ENCODE measurements around the gene CFC1.
A peak's percentile ranks its signal among the peaks of the same experiment; 100 is the strongest.
"Not testable (repeated sequence)": the region's sequence is repeated elsewhere in the genome, so short reads cannot be mapped to it uniquely, and the experiment has no call there.

The CFC1 gene

DNA sequence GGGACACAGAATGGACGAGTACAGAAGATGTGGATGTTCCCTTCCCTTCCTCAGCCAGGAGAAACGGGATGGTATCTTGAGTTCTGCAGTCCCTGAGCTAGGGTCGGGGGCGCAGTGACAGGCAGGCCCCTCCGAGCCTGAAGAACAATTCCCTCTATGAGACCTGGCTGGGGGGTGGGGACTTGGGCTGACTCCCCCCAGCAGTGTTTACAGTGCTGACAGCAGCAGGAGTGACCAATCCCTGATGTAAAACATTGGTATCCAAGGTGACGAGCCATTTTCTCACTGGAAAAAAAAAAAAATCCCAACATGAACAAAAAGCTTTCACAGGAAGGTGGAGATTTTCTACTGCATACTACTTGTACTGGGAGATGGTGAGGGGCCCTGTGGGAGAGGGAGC, at the start of gene CFC1:
Gene CFC1, minus strand, starts transcription at position 183 of the 400 bp plus-strand sequence. CDS start 288 bp downstream, outside the sequence.
- not testable (repeated sequence) for DNase-seq

DNA sequence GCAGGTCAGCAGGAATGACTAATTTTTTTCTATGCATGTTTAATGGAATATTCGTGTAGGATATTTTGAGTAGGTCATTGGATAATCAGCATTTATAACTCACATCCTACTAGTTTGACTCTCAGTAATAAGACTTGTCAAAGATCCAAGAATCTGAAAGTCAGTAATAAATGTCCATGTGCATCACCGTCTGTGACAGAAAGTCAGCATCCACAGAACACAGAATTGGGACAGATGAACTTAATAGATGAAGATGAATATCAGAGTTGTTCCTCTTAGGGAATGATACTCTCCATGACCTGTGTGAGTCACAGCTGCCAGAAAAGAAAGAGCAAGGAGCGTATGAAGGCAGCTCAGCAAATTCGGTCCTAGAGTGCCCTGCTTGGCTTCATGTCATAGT, 42.3 kb upstream of the CFC1 start:
- DNase-seq: not testable (repeated sequence)

DNA sequence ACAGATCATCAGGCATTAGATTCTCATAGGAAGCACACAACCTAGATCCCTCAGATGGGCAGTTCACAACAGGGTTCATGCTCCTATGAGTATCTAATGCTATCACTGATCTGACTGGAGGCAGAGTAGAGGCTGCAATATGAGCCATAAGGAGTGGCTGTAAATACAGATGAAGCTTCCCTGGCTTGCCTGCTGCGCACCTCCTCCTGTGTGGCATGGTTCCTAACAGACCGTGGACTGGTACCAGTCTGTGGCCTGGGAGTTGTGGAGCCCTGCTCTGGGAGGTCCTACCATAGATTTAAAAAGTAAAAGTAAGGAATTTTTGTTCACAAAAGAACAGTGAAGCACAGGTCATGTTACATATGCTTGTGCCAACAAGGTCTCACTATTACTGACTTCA, 39.6 kb upstream of the CFC1 start:
- DNase-seq: not testable (repeated sequence)

DNA sequence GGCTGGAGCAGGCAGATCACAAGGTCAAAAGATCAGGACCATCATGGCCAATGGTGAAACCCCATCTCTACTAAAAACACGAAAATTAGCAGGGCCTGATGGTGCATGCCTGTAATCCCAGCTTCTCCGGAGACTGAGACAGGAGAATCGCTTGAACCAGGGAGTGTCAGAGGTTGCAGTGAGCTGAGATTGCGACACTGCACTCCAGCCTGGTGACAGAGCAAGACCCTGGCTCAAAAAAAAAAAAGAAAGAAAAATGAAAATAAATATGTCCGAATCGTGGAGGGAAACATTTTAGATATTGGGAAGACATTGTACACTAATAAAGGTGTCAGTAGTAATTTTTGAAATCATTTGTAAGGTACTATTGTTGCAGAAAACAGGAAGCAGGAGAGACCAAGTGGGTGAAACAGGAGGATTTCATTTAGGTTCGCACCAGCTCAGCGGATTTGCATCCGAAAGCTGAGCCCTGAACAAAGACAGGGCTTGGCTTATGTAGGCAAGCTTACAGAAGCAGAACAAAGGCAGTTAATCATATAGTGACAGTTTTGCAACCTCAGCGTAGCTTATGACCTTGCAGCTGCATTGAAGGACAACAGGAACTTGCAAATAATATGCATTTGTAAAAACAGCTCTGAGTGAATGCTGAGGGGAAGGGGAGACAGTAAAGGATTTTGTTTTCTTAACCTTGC, 29.6 kb upstream of the CFC1 start:
- DNase-seq: not testable (repeated sequence)

- DNase-seq: not testable (repeated sequence)
These were observed 11.8 kb upstream of the CFC1 start, which contains the start of gene POTEJ for GRCh38 chr2:130611140-130611539. Gene POTEJ, plus strand, starts transcription at chr2:130611440. Its CDS starts 93 bp downstream, at chr2:130611533.

DNA sequence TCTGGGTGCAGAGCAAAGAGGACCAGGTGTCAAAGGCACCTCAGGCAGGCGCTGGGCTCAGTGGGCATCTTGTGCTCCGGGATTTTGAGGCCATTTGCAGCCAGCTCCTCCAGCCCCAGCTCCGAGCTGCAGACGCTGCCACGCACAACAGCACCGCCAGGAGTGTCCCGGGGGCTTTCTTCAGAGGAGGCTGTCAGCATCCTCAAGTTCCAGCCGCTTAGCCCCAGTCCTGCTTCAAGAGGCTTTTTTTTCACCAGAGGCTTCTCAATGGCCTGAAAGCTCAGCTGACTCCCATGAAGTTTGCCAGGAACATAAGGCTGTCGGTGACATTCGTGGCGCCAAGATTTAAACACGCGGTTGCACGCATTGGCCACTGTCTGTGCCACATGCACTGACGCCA, 11.1 kb upstream of the CFC1 start:
- DNase-seq: not testable (repeated sequence)

- not testable (repeated sequence) for DNase-seq
These were observed 9.9 kb upstream of the CFC1 start for GRCh38 chr2:130609002-130609920.

GRCh38 chr2:130608276-130609001, 9.1 kb upstream of the CFC1 start:
- DNase-seq: not testable (repeated sequence)

DNA sequence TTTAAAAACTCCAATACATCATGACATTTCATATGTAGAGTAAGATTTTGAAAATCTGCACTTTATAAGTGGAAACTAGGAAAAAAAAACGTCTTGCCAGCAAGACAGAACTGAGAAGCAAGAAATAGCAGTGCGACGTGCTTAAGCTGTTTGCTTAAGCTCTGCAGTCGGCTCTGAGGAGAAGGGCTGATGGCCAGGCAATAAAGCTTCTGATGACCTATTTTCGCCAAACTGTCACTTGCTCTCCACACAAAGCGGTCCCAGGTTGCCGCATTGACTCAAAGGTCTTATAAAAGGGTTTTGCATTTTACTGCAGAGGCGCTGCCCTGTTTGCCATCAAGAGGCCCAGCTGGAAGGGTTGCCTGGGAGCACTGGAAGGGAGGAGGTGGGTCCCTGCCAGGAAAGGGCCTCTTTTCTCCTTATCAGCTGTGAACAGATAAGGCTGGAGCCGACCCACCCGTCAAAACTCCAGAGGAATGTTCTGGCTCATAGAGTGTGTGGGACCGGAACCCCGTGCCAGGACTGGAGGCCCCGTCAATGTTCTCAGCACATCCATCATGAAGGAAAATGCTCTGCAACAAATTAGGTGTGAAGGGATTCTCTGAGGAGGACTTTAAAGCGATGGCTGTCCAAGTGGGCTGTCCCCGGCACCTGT, 2.4 kb upstream of the CFC1 start:
- not testable (repeated sequence) for DNase-seq

GRCh38 chr2:130599926-130600325, 551 bp upstream of the CFC1 start:
- DNase-seq: not testable (repeated sequence)

- not testable (repeated sequence) for DNase-seq
These were observed 912 bp downstream of the CFC1 start for GRCh38 chr2:130598463-130598862.

DNA sequence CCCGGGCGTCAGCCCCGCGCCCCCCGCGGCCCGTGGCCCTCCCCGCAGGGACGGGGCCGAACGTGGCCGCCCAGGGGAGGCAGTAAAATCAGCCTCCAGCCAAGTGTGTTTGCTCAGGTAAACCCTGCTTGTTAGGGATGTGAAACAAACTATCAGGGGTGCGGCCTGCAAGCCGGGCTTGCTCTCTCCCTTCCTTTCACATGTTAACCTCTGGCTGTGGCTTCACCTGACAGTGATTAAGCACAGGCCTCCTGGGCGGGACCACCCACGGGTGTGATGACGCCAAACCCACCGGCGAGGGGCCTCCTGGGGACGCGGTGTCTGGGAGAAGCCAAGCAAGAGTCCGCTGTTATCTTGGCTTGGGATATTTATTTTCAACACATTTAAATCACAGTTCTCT, 1.4 kb downstream of the CFC1 start:
- not testable (repeated sequence) for DNase-seq

GRCh38 chr2:130596757-130597156, 2.6 kb downstream of the CFC1 start:
- not testable (repeated sequence) for DNase-seq

GRCh38 chr2:130594011-130594410, 5.4 kb downstream of the CFC1 start:
- not testable (repeated sequence) for DNase-seq

DNA sequence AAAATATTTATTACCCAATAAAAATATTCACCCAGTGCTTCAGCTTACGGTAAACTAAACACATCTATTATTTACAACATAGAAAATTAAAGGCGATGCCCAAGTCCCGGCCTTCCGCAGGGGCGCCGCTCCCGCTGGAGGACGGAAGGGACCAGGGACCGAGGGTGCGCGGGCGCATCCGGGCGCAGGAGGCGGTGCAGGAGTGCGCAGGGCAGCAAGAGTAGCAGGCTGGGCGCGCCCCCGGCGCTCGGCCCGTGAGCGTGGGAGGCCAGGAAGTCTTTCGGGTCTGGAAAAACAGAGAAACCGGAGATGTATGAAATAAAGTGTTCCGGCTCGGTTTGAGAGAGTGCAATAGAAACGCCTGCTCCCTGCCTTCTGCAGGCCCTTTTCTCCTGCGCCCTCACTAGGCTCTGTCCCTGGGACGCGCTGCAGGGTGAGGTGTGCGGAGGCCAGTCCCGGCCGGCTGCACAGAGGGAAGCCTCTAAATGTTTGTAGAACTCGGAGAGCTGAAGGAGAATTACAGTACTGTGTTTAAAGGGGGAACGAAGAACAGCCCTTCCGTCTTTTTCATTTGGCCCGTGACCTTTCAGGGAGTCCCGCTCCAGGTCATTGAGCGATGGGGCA, 6.5 kb downstream of the CFC1 start:
- DNase-seq: not testable (repeated sequence)

DNA sequence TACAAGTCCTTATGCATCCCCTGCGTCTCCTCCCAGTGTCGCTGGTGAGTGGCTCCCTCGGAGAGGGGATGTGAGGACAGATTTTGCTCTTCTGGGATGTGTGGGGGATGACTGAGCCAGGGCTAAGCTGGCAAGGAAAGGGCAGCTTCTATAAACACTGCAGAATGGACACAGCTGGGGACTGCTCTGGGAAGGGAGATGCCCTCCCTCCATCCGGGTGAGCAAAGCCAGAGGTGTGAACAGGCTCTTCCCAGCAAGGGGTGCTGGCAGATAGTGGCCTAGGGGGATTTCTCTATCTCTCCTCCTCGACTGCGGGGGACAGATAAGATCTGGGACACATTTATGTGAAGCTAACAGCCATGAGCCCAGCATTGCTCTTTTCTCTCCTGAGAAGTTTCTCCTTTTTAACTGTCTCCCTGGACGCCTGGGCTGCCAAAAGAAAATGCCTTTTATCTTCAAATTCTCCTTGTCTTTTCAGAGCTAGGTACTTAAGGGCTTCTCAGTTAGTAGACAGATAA, 8.5 kb downstream of the CFC1 start:
- not testable (repeated sequence) for DNase-seq

- DNase-seq: not testable (repeated sequence)
These were observed 9.1 kb downstream of the CFC1 start for GRCh38 chr2:130590170-130590841.

GRCh38 chr2:130588688-130589458, 10.5 kb downstream of the CFC1 start:
- DNase-seq: peak; percentile 12

- DNase-seq: not testable (repeated sequence)
These were observed 14.6 kb downstream of the CFC1 start for GRCh38 chr2:130584726-130585125.

GRCh38 chr2:130583582-130583981, 15.8 kb downstream of the CFC1 start:
- DNase-seq: not testable (repeated sequence)
